ENCODE results near the gene CERS6. TPM values are rescaled to one million over a fixed set of nuclear protein-coding genes. Genes with fewer than 3 reads are reported as not detected.

The CERS6 gene
- total RNA-seq, 2 donors from 2014 or later: 13.7 to 15.8 TPM

DNA sequence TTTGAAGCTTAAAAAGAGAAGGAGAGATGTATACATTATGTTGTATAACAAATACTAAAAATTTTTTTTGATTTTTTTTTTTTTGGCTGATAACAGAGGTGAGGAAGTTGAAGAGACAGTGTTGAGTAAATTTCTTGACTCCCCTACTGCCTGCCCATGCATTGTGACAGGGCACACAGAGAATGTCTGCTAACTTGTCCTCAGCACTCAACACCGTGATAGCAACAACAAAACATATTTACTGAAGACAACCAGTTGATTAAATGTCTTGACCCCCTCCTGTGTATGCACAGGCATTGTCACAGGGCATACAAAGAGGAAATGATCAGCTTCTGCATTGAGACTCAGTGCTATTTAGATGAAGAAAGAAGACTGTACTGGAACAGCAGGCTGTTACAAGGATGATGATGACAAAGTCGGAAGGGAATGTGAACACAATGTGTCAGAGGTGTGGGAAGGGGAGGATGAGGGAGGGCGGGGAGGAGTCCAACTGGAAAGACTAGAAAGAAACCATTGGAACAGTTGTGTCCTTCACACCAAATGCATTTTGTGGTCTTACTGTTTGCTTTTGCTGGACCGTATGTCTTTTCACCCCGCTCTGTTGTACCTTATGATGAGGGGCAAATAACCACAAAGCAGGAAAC is 89.5 kb downstream of the CERS6 start:
- ATAC-seq (ENCODE audit: insufficient number of reproducible peaks, low FRiP score, low read depth) (no peak), DNase-seq (ENCODE audit: low spot score) (no peak)
- Histone ChIP-seq H3K27ac (no peak overlapping the region), H3K9me3 (no peaks in the 10 kb centered on the region), H3K36me3 (no peaks in the 10 kb centered on the region), H3K4me3 (no peak overlapping the region), H3K4me1 (ENCODE audit: control insufficient read depth in 1 of 2, low read depth in 2 of 2) (no peaks in the 10 kb centered on the region), H3K27me3 (replicated peaks; ENCODE audit: insufficient read depth) (no peaks in the 10 kb centered on the region)
- TF ChIP-seq, protein P1, sequence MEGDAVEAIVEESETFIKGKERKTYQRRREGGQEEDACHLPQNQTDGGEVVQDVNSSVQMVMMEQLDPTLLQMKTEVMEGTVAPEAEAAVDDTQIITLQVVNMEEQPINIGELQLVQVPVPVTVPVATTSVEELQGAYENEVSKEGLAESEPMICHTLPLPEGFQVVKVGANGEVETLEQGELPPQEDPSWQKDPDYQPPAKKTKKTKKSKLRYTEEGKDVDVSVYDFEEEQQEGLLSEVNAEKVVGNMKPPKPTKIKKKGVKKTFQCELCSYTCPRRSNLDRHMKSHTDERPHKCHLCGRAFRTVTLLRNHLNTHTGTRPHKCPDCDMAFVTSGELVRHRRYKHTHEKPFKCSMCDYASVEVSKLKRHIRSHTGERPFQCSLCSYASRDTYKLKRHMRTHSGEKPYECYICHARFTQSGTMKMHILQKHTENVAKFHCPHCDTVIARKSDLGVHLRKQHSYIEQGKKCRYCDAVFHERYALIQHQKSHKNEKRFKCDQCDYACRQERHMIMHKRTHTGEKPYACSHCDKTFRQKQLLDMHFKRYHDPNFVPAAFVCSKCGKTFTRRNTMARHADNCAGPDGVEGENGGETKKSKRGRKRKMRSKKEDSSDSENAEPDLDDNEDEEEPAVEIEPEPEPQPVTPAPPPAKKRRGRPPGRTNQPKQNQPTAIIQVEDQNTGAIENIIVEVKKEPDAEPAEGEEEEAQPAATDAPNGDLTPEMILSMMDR (IDR thresholded peaks at IDR 0.05): no peak

DNA sequence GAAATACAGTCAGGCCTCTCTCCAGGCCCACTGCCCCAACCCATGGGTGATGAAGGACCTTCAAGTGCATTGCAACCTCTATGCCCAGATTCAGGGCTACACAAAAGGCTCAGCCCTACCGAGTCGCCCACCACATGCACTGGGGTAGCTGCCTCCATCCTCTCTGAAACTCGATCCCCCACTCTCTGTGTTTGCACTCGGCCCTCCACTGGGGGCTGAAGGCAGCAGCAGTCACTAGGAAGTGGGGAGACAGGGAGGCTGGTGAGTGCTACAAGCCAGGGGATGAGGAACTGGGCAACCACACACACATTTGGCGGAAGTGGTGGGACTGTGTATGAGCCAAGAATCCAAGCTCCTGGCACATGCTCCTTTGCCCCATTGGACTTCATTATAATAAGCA is 94.6 kb downstream of the CERS6 start:
- TF ChIP-seq, protein P1 (IDR thresholded peaks at IDR 0.05): no peak
- Histone ChIP-seq H3K9me3 (no peaks in the 10 kb centered on the region), H3K4me1 (ENCODE audit: control insufficient read depth in 1 of 2, low read depth in 2 of 2) (no peaks in the 10 kb centered on the region), H3K36me3 (no peaks in the 10 kb centered on the region), H3K27ac (no peak overlapping the region), H3K4me3 (no peak overlapping the region), H3K27me3 (replicated peaks; ENCODE audit: insufficient read depth) (no peaks in the 10 kb centered on the region)
- ATAC-seq (ENCODE audit: insufficient number of reproducible peaks, low FRiP score, low read depth) (no peak), DNase-seq (ENCODE audit: low spot score) (no peak)

DNA sequence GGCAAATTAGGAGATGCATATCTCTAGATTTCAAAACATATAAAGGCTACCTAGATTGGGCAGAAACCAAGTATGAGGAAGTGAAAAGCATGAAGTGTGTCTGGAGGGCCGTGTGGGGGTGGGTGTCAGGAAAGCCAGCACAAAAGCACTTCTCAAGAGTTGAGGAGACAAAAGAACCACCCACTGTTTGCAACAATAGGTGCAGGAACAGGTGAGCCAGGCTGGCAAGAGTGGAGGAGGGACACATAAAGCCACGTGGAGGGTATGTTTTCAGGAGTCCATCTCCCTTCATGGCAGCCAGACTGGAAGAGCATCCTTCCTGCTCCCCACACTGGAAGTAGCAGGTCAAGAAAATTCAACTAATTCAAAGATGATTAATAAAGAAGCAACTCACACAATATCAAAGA is 96.4 kb downstream of the CERS6 start:
- Histone ChIP-seq H3K27ac (no peak overlapping the region), H3K4me3 (no peak overlapping the region), H3K4me1 (ENCODE audit: control insufficient read depth in 1 of 2, low read depth in 2 of 2) (no peaks in the 10 kb centered on the region), H3K9me3 (no peaks in the 10 kb centered on the region), H3K27me3 (replicated peaks; ENCODE audit: insufficient read depth) (no peaks in the 10 kb centered on the region), H3K36me3 (no peaks in the 10 kb centered on the region)
- TF ChIP-seq, protein P1 (IDR thresholded peaks at IDR 0.05): no peak
- no peak for DNase-seq (ENCODE audit: low spot score)
- ATAC-seq (ENCODE audit: insufficient number of reproducible peaks, low FRiP score, low read depth): no peak

DNA sequence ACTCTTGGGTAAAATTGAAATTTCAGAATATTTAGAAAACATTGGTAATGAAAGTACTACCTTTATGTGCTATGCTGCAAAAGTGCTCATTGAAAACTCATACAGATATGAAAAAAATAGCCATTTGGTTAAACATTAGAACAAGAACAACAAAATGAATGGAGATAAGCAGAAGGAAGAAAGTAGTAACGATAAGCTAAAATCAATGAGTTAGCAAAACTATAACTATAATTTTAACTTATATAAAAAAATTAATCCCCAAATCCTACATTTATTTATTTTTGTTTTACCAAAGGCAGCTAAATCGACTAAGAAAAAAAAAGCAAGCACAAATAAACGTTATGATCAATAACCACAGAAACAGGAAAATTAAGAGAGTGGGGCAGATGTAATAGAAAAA is 99.2 kb downstream of the CERS6 start:
- H3K4me3 ChIP-seq: no peak overlapping the region
- ATAC-seq (ENCODE audit: insufficient number of reproducible peaks, low FRiP score, low read depth) (no peak), DNase-seq (ENCODE audit: low spot score) (no peak)
- no peaks in the 10 kb centered on the region for H3K27me3 ChIP-seq (replicated peaks; ENCODE audit: insufficient read depth)
- H3K36me3 ChIP-seq: no peaks in the 10 kb centered on the region
- no peaks in the 10 kb centered on the region for H3K4me1 ChIP-seq (ENCODE audit: control insufficient read depth in 1 of 2, low read depth in 2 of 2)
- H3K27ac ChIP-seq: no peak overlapping the region
- no peaks in the 10 kb centered on the region for H3K9me3 ChIP-seq
- TF ChIP-seq, protein P1 (IDR thresholded peaks at IDR 0.05): no peak

DNA sequence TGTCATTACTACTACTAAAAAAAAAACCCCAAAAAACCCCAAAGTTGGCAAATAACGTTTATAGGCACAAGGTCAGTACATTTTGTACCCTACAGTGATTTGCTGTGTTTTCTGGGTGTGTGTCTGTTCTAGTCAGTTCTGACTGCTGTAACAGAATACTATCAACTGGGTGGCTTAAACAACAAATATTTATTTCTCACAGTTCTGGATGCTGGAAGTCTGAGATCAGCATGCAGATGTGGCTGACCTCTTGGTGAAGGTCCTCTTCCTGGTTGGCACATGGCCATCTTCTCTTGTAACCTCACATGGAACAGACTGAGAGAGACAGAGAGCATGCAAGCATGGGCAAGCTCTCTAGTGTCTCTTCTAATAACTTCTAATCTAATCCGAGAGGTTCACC is 103.1 kb downstream of the CERS6 start:
- no peaks in the 10 kb centered on the region for H3K9me3 ChIP-seq
- ATAC-seq (ENCODE audit: insufficient number of reproducible peaks, low FRiP score, low read depth) (no peak), DNase-seq (ENCODE audit: low spot score) (no peak)
- no peaks in the 10 kb centered on the region for H3K4me1 ChIP-seq (ENCODE audit: control insufficient read depth in 1 of 2, low read depth in 2 of 2)
- no peak overlapping the region for H3K27ac ChIP-seq
- TF ChIP-seq, protein P1 (IDR thresholded peaks at IDR 0.05): no peak
- H3K27me3 ChIP-seq (replicated peaks; ENCODE audit: insufficient read depth): no peaks in the 10 kb centered on the region
- no peak overlapping the region for H3K4me3 ChIP-seq
- H3K36me3 ChIP-seq: no peaks in the 10 kb centered on the region
